ENCODE measurements around the gene IQGAP3. TPM values are rescaled to one million over a fixed set of nuclear protein-coding genes. Genes with fewer than 3 reads are reported as not detected.

IQGAP3 gene
- polyA plus RNA-seq, 3 donors = 0.03 to 0.24 TPM; not detected in 1

GRCh38 chr1:156533568-156534220 lies 38.7 kb downstream of the IQGAP3 start:
- peak overlapping the region in 3 of 7 donors; percentile 35 to 78 (median 65) for H3K27ac Mint-ChIP-seq

GRCh38 chr1:156532374-156532773 lies 40.0 kb downstream of the IQGAP3 start:
- Histone ChIP-seq H3K27me3 (ENCODE audit: control insufficient read depth in 2 of 2, insufficient read depth in 2 of 2, low read length in 2 of 2) (no peaks in the 10 kb centered on the region), H2AFZ (ENCODE audit: insufficient read depth, low read depth, low read length, poor library complexity, severe bottlenecking) (no peak overlapping the region), H3K4me2 (replicated peaks; ENCODE audit: extremely low read depth, low read length, poor library complexity, severe bottlenecking) (no peak overlapping the region), H3K4me1 (ENCODE audit: control insufficient read depth in 1 of 2, insufficient read depth in 2 of 2, low read length in 2 of 2) (peaks cover 8 to 13% of the 10 kb centered on the region in 2 donors), H3K36me3 (replicated peaks in 1 of 2; ENCODE audit: control insufficient read depth in 1 of 2, insufficient read depth in 2 of 2, low read length in 2 of 2) (peaks cover 42 to 75% of the 10 kb centered on the region in 2 donors), H3K9me3 (replicated peaks in 1 of 2; ENCODE audit: control insufficient read depth in 1 of 2, insufficient read depth in 1 of 2, low read length in 2 of 2) (no peaks in the 10 kb centered on the region), H3K27ac (ENCODE audit: low read depth in 1 of 2, low read length in 2 of 2) (no peak overlapping the region), H4K20me1 (ENCODE audit: insufficient read depth, low read length) (no peaks in the 10 kb centered on the region), H3K4me3 (replicated peaks in 1 of 3; ENCODE audit: low read depth in 2 of 3, low read length in 3 of 3) (no peak overlapping the region), H3K9ac (ENCODE audit: insufficient read depth, low read length, poor library complexity, severe bottlenecking) (no peak overlapping the region), H3K79me2 (ENCODE audit: insufficient read depth, low read length) (peaks cover 4% of the 10 kb centered on the region)
- Mint-ChIP-seq H3K9me3 (no peaks in the 10 kb centered on the region), H3K27ac (peak overlapping the region in 1 of 7 donors; percentile 15), H3K4me1 (peaks cover 13% of the 10 kb centered on the region), H3K36me3 (peaks cover 62 to 92% of the 10 kb centered on the region in 2 donors), H3K27me3 (ENCODE audit: low read depth in 3 of 3) (peaks cover 0 to 3% (median 0%) of the 10 kb centered on the region in 3 donors), H3K4me3 (no peak overlapping the region)
- DNase-seq = no peak
- no peak for TF ChIP-seq CTCF (IDR thresholded peaks at IDR 0.05)
- intact Hi-C loops (cut with micrococcal nuclease) = no loop called here
- WGBS (ENCODE audit: insufficient coverage) = 100% methylated on average over 1 of the region's 4 CpGs

More at GRCh38 chr1:156533568-156534220, 38.7 kb downstream of the IQGAP3 start:
- H3K27me3 Mint-ChIP-seq (ENCODE audit: low read depth in 3 of 3) = peaks cover 0 to 3% (median 0%) of the 10 kb centered on the region in 3 donors
- no peaks in the 10 kb centered on the region for H3K9me3 Mint-ChIP-seq
- no peak overlapping the region for H3K27ac ChIP-seq (ENCODE audit: low read depth in 1 of 2, low read length in 2 of 2)
- H3K79me2 ChIP-seq (ENCODE audit: insufficient read depth, low read length) = no peaks in the 10 kb centered on the region
- no peaks in the 10 kb centered on the region for H3K4me1 ChIP-seq (ENCODE audit: control insufficient read depth in 1 of 2, insufficient read depth in 2 of 2, low read length in 2 of 2)
- H3K27me3 ChIP-seq (ENCODE audit: control insufficient read depth in 2 of 2, insufficient read depth in 2 of 2, low read length in 2 of 2) = no peaks in the 10 kb centered on the region
- H4K20me1 ChIP-seq (ENCODE audit: insufficient read depth, low read length) = no peaks in the 10 kb centered on the region
- H3K36me3 Mint-ChIP-seq = peaks cover 69 to 89% of the 10 kb centered on the region in 2 donors
- H3K4me1 Mint-ChIP-seq = peaks cover under 1% of the 10 kb centered on the region
- TF ChIP-seq CTCF (IDR thresholded peaks at IDR 0.05) = no peak
- intact Hi-C loops (cut with micrococcal nuclease) = no loop called here
- WGBS (ENCODE audit: insufficient coverage) = 99% methylated on average over 10 of the region's 11 CpGs
- H3K9me3 ChIP-seq (replicated peaks in 1 of 2; ENCODE audit: control insufficient read depth in 1 of 2, insufficient read depth in 1 of 2, low read length in 2 of 2) = no peaks in the 10 kb centered on the region
- H3K36me3 ChIP-seq (replicated peaks in 1 of 2; ENCODE audit: control insufficient read depth in 1 of 2, insufficient read depth in 2 of 2, low read length in 2 of 2) = peaks cover 49 to 84% of the 10 kb centered on the region in 2 donors
- H2AFZ ChIP-seq (ENCODE audit: insufficient read depth, low read depth, low read length, poor library complexity, severe bottlenecking) = no peak overlapping the region
- DNase-seq = no peak
- no peak overlapping the region for H3K9ac ChIP-seq (ENCODE audit: insufficient read depth, low read length, poor library complexity, severe bottlenecking)
- H3K4me3 ChIP-seq (replicated peaks in 1 of 3; ENCODE audit: low read depth in 2 of 3, low read length in 3 of 3) = no peak overlapping the region
- H3K4me2 ChIP-seq (replicated peaks; ENCODE audit: extremely low read depth, low read length, poor library complexity, severe bottlenecking) = no peak overlapping the region
- H3K4me3 Mint-ChIP-seq = no peak overlapping the region
